LNCAP (cell line): ENCODE results near the gene TNS3.

Experiments used
- CTCF ChIP-seq: fragments of 450-650 bp; IDR thresholded peaks from 2 replicates; pipeline ENCODE4 v1.5.1; 2017; ENCODE audit warnings: mild to moderate bottlenecking

Gene TNS3

GRCh38 chr7:47254081-47254977 lies 327.6 kb downstream of the TNS3 start:
- peak; percentile 98 for TF ChIP-seq CTCF

GRCh38 chr7:47253650-47254080 lies 328.2 kb downstream of the TNS3 start:
- TF ChIP-seq CTCF = no peak

- TF ChIP-seq CTCF = no peak
Measured at GRCh38 chr7:47252675-47253074, 329.2 kb downstream of the TNS3 start.

GRCh38 chr7:47249361-47249760 lies 332.6 kb downstream of the TNS3 start:
- TF ChIP-seq CTCF = no peak

- no peak for TF ChIP-seq CTCF
Measured at GRCh38 chr7:47248797-47249196, 333.1 kb downstream of the TNS3 start.

- TF ChIP-seq CTCF = no peak
Measured at GRCh38 chr7:47247132-47247531, 334.8 kb downstream of the TNS3 start.

- no peak for TF ChIP-seq CTCF
Measured at GRCh38 chr7:47244692-47245091, 337.2 kb downstream of the TNS3 start.
